Panc1 (cell line): Measurements from ENCODE around the gene GJA4. TPM values are rescaled to one million over a fixed set of nuclear protein-coding genes. Genes with fewer than 3 reads are reported as not detected.
"Not testable (repeated sequence)": the region's sequence is repeated elsewhere in the genome, so short reads cannot be mapped to it uniquely, and the experiment has no call there.

ENCODE experiments used
- ATAC-seq: fragments of 200-7000 bp; cut with Tn5 transposase; 2 replicates; pipeline ENCODE4 v1.9.1; 2020; ENCODE audit warnings: mild to moderate bottlenecking, moderate library complexity
- BruUV-seq: library from RNA; stranded (reverse); fragments of 400-500 nt; replicated peaks from 2 replicates; lab custom pipeline; 2021; lab: Mats Ljungman, UMichigan
- CTCF ChIA-PET: fragments of 300-600 bp; sonication (Branson Sonifier 250); formaldehyde crosslinking; loops from one replicate; lab custom pipeline; 2022; ENCODE audit warnings: antibody characterized with exemption; lab: Charles Lee
- POLR2A ChIA-PET: fragments of 300-600 bp; sonication (Branson Sonifier 250); formaldehyde crosslinking; loops from one replicate; lab custom pipeline; 2022; ENCODE audit warnings: antibody characterized with exemption; lab: Charles Lee
- DNase-seq: peaks from one replicate; pipeline ENCODE4 v3.0.0-alpha.2; 2010; ENCODE audit warnings: low read depth, low spot score
- H3K27ac ChIP-seq: 2 replicates; pipeline ENCODE4 v1.5.1; 2011; ENCODE audit warnings: mild to moderate bottlenecking, low read length, inconsistent platforms
- H3K27me3 ChIP-seq: fragments of 200-500 bp; sonication (Bioruptor generic); 2 replicates; pipeline ENCODE4 v1.6.0; 2014; ENCODE audit warnings: low read length, inconsistent platforms; ENCODE audit not compliant: control insufficient read depth, insufficient read depth
- H3K36me3 ChIP-seq: fragments of 200-500 bp; sonication (Bioruptor generic); 2 replicates; pipeline ENCODE4 v1.5.1; 2014; ENCODE audit warnings: inconsistent platforms, mild to moderate bottlenecking, low read length, moderate library complexity; ENCODE audit not compliant: control insufficient read depth, insufficient read depth
- H3K4me1 ChIP-seq: 2 replicates; pipeline ENCODE4 v1.5.1; 2011; ENCODE audit warnings: inconsistent platforms, mild to moderate bottlenecking, low read length, moderate library complexity; ENCODE audit not compliant: control insufficient read depth, insufficient read depth
- H3K4me3 ChIP-seq, 2 experiments: 2 replicates each; pipeline ENCODE4 v1.5.1; 2011 to 2012; ENCODE audit warnings: low read depth in 2 of 2, low read length in 2 of 2, mild to moderate bottlenecking in 2 of 2, inconsistent platforms in 1 of 2, moderate library complexity in 1 of 2
- H3K9me3 ChIP-seq: fragments of 200-500 bp; sonication (Bioruptor generic); 2 replicates; pipeline ENCODE4 v1.5.1; 2014; ENCODE audit warnings: low read depth, mild to moderate bottlenecking, inconsistent platforms, low read length, moderate library complexity; ENCODE audit not compliant: control insufficient read depth, insufficient read depth
- CTCF ChIP-seq: fragments of 450-650 bp; IDR thresholded peaks from 2 replicates; pipeline ENCODE4 v1.5.1; 2017; ENCODE audit warnings: mild to moderate bottlenecking
- POLR2AphosphoS5 ChIP-seq: IDR thresholded peaks from 2 replicates; pipeline ENCODE4 v1.6.1; 2012; ENCODE audit warnings: mild to moderate bottlenecking, low read depth, low read length, moderate library complexity
- REST ChIP-seq, 2 experiments: IDR thresholded peaks; 2 replicates each; pipeline ENCODE4 v1.6.1; 2011 to 2012; ENCODE audit warnings: low read depth in 2 of 2, control low read depth in 1 of 2, low read length in 1 of 2, mild to moderate bottlenecking in 1 of 2, moderate library complexity in 1 of 2; ENCODE audit not compliant: insufficient read depth in 1 of 2
- SIN3A ChIP-seq: IDR thresholded peaks from 2 replicates; pipeline ENCODE4 v1.6.1; 2012; ENCODE audit warnings: low read depth, mild to moderate bottlenecking, low read length, moderate library complexity, borderline replicate concordance; ENCODE audit not compliant: insufficient read depth
- TCF7L2 ChIP-seq: IDR thresholded peaks from 2 replicates; pipeline ENCODE4 v1.6.1; 2011; ENCODE audit warnings: mild to moderate bottlenecking, low read depth, low read length, inconsistent platforms
- in situ Hi-C: cut with HindIII; loops from 2 replicates; pipeline ENCODE4 v1.10.0; 2016; ENCODE audit warnings: low sequenced_read_pairs, low pct_unique_long_range_greater_than_20kb
- intact Hi-C: fragments of 100-400 bp; cut with micrococcal nuclease; formaldehyde crosslinking; loops from one replicate; pipeline ENCODE4 v1.10.0; 2022; ENCODE audit not compliant: unreplicated experiment
- total RNA-seq: library from RNA; stranded (reverse); gene quantifications from one replicate; pipeline ENCODE4 v1.2.1, GENCODE V29; 2021; ENCODE audit not compliant: unreplicated experiment

Gene GJA4
- total RNA-seq, 1 experiment from 2014 or later: not detected

DNA sequence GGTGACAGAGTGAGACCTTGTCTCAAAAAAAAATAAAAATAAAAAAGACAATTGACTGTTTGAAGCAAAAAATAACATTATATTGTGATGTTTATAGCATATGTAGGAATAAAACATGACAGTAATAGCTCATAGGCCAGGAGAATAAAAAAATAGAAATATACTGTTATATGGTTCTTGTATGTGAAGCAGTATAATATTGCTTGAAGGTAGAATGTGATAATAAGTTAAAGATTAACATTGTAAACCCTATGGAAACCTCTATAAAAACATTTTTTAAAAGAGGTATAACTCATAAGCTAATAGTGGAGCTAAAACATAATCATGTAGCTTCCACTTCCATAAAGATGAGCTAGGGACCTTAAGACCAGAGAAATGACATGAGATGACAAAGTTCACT lies 23.5 kb downstream of the GJA4 start:
- intact Hi-C loops: no loop called here

DNA sequence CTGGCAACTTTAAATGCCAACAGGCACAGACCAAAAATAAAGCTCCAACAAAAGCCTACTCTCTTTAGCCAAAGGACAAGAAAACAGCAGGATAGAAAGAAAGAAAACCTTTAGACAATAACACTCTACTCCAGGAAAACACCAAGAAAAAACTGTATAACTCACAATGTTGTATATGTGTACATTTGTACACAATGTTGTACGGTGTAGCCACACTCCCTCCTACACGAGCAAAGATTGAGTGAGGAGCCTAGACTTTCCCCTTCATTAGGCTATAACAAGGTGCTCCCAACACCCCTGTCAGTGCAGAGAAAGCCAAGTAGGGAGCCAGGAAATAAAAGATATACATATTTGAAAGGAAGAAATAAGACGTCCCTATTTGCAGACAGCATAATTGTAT lies 24.0 kb downstream of the GJA4 start:
- H3K36me3 ChIP-seq: no peaks in the 10 kb centered on the region
- TF ChIP-seq REST (IDR thresholded peaks at IDR 0.05; ENCODE audit: insufficient read depth in 1 of 2, low read depth in 2 of 2, low read length in 1 of 2): no peak
- TF ChIP-seq POLR2AphosphoS5: no peak
- TF ChIP-seq TCF7L2: no peak
- TF ChIP-seq SIN3A: no peak
- no peak for TF ChIP-seq CTCF
- no peaks in the 10 kb centered on the region; the same call in 1 of the 2 replicates for H3K27me3 ChIP-seq
- CTCF ChIA-PET: no interaction called here
- in situ Hi-C loops: no loop called here
- no peaks in the 10 kb centered on the region for H3K9me3 ChIP-seq
- intact Hi-C loops: no loop called here
- no TSS peak for BruUV-seq
- no peaks in the 10 kb centered on the region for H3K4me1 ChIP-seq
- POLR2A ChIA-PET: no interaction called here
- DNase-seq (no peak), ATAC-seq (no peak)
- H3K27ac ChIP-seq: no peak overlapping the region
- H3K4me3 ChIP-seq: no peak overlapping the region

More for the DNA sequence above, 23.5 kb downstream of the GJA4 start:
- Histone ChIP-seq H3K4me1 (no peaks in the 10 kb centered on the region), H3K4me3 (no peak overlapping the region), H3K27ac (no peak overlapping the region), H3K36me3 (no peaks in the 10 kb centered on the region), H3K9me3 (no peaks in the 10 kb centered on the region), H3K27me3 (no peaks in the 10 kb centered on the region; the same call in 1 of the 2 replicates)
- no peak for TF ChIP-seq TCF7L2
- no peak for TF ChIP-seq REST (IDR thresholded peaks at IDR 0.05; ENCODE audit: insufficient read depth in 1 of 2, low read depth in 2 of 2, low read length in 1 of 2)
- no peak for TF ChIP-seq CTCF
- no peak for TF ChIP-seq POLR2AphosphoS5
- TF ChIP-seq SIN3A: no peak
- CTCF ChIA-PET: no interaction called here
- POLR2A ChIA-PET: no interaction called here
- in situ Hi-C loops: no loop called here
- no peak for ATAC-seq
- no peak for DNase-seq
- no TSS peak for BruUV-seq

DNA sequence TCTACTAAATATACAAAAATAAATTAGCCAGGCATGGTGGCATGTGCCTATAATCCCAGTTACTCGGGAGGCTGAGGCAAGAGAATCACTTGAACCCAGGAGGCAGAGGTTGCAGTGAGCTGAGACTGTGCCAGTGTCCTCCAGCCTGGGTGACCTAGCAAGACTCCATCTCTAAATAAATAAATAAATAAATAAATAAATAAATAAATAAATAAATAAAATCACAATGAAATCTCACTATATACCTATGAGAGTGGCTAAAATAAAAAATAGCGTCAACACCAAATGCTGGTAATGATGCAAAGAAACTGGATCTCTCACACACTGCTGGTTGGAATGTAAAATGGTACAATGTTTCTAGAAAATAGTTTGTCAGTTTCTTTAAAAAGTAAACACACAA lies 26.1 kb downstream of the GJA4 start:
- H3K27me3 ChIP-seq, H3K27ac ChIP-seq, CTCF ChIA-PET, in situ Hi-C loops, H3K4me3 ChIP-seq, H3K36me3 ChIP-seq, DNase-seq, BruUV-seq, H3K9me3 ChIP-seq, ATAC-seq, H3K4me1 ChIP-seq, intact Hi-C loops: not testable (repeated sequence)
- POLR2A ChIA-PET: interaction anchor here (0.6 kb wide), 1 partner anchor 298 kb away, joined by 4 read pairs; no protein-coding TSS in a partner anchor
